ENCODE measurements around the gene TKT. TPM values are rescaled to one million over a fixed set of nuclear protein-coding genes. Genes with fewer than 3 reads are reported as not detected.

The TKT gene
- total and polyA plus RNA-seq, 3 donors from 2014 or later, result 99.9 to 184 (median 112) TPM

DNA sequence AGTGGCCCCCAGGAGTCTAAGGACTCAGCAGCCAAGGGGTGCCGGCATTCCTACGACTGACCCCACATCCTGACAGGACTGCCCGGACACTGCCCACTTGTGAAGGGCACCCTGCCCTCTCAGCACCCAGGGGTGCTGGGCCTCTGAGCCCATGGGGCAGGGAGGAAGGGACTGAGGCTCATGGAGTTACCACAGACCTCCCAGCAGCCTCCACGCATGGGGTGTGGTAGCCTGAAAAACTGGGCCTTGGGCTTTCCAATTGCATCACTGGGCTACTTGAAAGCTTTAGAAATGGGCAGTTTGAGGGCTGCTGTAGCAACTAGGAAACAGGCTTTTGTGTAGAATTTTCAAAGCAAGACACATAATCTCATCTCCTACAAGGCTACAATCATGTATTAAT lies 13.2 kb downstream of the TKT start:
- no peaks in the 10 kb centered on the region for H3K27me3 ChIP-seq
- WGBS, 2 donors, result 80 to 85% methylated on average over 1 to 4 of the region's 4 CpGs
- DNase-seq, result no peak
- no peak overlapping the region for H3K4me3 ChIP-seq
- no peaks in the 10 kb centered on the region for H3K36me3 ChIP-seq (ENCODE audit: low read depth, missing control alignments)
- intact Hi-C loops (cut with DNase I; ENCODE audit: low total_unique reads), result no loop called here
- TF ChIP-seq CTCF (IDR thresholded peaks at IDR 0.05) (no peak), POLR2A (IDR thresholded peaks at IDR 0.05) (no peak)
- no peaks in the 10 kb centered on the region for H3K9me3 ChIP-seq
- H3K27ac ChIP-seq, result no peak overlapping the region
- peaks cover 21% of the 10 kb centered on the region for H3K4me1 ChIP-seq

- H3K27me3 ChIP-seq, result no peaks in the 10 kb centered on the region
- no peaks in the 10 kb centered on the region for H3K36me3 ChIP-seq (ENCODE audit: low read depth, missing control alignments)
- H3K4me1 ChIP-seq, result peaks cover 21% of the 10 kb centered on the region
- no peak overlapping the region for H3K4me3 ChIP-seq
- H3K27ac ChIP-seq, result no peak overlapping the region
- TF ChIP-seq POLR2A (IDR thresholded peaks at IDR 0.05) (no peak), CTCF (IDR thresholded peaks at IDR 0.05) (no peak)
- intact Hi-C loops (cut with DNase I; ENCODE audit: low total_unique reads), result no loop called here
- no peak for DNase-seq
- WGBS, 2 donors, result 82 to 86% methylated on average over 6 to 7 of the region's 7 CpGs
- H3K9me3 ChIP-seq, result no peaks in the 10 kb centered on the region
Measured at GRCh38 chr3:53242155-53242554, 13.7 kb downstream of the TKT start.

DNA sequence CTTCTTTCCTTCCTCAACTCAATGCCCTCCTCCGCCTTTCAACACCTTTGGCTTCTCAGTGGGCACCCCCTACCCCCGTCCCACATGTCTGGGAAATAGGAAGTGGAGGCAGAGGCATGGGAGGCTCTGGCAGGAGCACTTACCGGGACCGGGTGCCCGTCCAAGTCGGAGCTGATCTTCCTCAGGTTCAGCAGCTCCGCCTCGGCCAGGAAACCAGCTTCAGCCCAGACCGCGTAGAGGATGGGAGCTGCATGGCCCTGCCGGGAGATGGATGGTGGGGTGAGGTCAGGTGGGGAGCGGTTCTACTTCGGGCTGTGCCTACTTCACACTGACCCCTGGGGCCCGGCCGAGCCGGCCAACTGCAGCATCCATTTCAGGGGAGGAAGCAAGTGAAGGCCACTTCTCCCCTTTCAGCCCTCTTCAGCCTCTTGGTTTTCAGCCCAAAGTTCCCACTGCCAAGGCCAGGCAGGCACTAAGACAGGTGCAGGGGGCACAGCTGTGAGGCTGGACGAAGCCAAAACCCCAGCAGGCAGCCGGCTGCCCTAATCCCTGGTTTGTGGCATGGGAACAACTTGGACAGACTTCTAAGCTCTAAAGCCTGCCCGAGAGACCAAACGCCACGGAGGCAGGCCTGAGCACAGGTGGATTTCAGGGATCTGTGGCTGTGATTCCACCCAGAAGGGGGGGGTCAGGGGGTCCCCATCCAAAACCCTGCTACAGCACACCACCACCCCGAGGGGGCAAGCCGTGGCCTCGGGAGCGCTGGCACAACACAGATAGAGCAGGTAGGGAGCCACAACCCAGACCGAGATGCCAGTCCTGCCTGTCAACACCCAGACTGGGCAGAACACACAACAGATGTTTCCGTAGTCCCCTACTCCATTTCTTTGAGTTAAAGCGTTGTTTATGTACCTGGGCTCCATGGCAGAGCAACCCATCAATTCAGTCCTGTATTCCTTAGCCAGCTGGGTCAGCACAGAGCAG lies 14.5 kb downstream of the TKT start:
- DNase-seq, result no peak
- H3K4me3 ChIP-seq, result no peak overlapping the region
- no peaks in the 10 kb centered on the region for H3K36me3 ChIP-seq (ENCODE audit: low read depth, missing control alignments)
- TF ChIP-seq POLR2A (IDR thresholded peaks at IDR 0.05) (no peak), CTCF (IDR thresholded peaks at IDR 0.05) (no peak)
- H3K4me1 ChIP-seq, result peaks cover 24% of the 10 kb centered on the region
- H3K9me3 ChIP-seq, result no peaks in the 10 kb centered on the region
- H3K27me3 ChIP-seq, result no peaks in the 10 kb centered on the region
- no peak overlapping the region for H3K27ac ChIP-seq
- 85 to 86% methylated on average over 21 to 28 of the region's 28 CpGs for WGBS, 2 donors
- intact Hi-C loops (cut with DNase I; ENCODE audit: low total_unique reads), result no loop called here

DNA sequence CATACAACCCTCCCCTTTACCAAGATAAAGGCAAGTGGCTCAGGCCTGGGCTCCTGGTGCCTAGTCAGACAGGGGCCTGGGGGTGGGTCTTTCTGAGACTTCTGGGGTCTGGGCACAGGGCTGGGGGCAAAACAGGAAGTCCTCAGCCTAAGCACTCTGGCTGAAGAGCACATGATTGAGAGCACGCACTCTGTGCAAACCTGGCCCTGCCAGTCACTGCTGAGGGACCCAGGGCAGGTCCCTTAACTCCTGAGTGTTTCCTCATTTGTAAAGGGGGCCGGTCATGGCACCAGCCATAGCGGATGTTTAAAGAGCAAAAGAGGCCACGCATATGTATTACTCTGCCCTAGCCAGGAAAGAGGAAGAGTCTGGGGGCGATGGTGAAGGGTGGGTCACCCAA lies 16.0 kb downstream of the TKT start:
- H3K4me1 ChIP-seq, result peaks cover 30% of the 10 kb centered on the region
- H3K4me3 ChIP-seq, result no peak overlapping the region
- DNase-seq, result no peak
- TF ChIP-seq CTCF (IDR thresholded peaks at IDR 0.05) (no peak), POLR2A (IDR thresholded peaks at IDR 0.05) (no peak)
- H3K27me3 ChIP-seq, result no peaks in the 10 kb centered on the region
- no peaks in the 10 kb centered on the region for H3K36me3 ChIP-seq (ENCODE audit: low read depth, missing control alignments)
- no peaks in the 10 kb centered on the region for H3K9me3 ChIP-seq
- 87 to 91% methylated on average over 5 of the region's 5 CpGs for WGBS, 2 donors
- H3K27ac ChIP-seq, result no peak overlapping the region
- intact Hi-C loops (cut with DNase I; ENCODE audit: low total_unique reads), result no loop called here

All from testis (tissue), 3 donors.